ENCODE measurements around the gene ELF1. TPM values are rescaled to one million over a fixed set of nuclear protein-coding genes. Genes with fewer than 3 reads are reported as not detected.
"Not testable (repeated sequence)": the region's sequence is repeated elsewhere in the genome, so short reads cannot be mapped to it uniquely, and the experiment has no call there.

ELF1 gene
- polyA plus RNA-seq, 1 donor, result 48.6 TPM

- DNase-seq, result no peak
Observed at GRCh38 chr13:40983259-40983658, 35.9 kb downstream of the ELF1 start.

GRCh38 chr13:40982772-40983171 lies 36.3 kb downstream of the ELF1 start:
- no peak for DNase-seq

- DNase-seq, result no peak
Observed at GRCh38 chr13:40981949-40982348, 37.2 kb downstream of the ELF1 start.

GRCh38 chr13:40981361-40981760 lies 37.8 kb downstream of the ELF1 start:
- no peak for DNase-seq

GRCh38 chr13:40980461-40980860 lies 38.7 kb downstream of the ELF1 start:
- no peak for DNase-seq

- DNase-seq, result no peak
Observed at GRCh38 chr13:40979232-40979631, 39.9 kb downstream of the ELF1 start.

- DNase-seq, result not testable (repeated sequence)
Observed at GRCh38 chr13:40978109-40978508, 41.0 kb downstream of the ELF1 start.

- DNase-seq, result no peak
Observed at GRCh38 chr13:40975441-40975840, 43.7 kb downstream of the ELF1 start.

GRCh38 chr13:40974460-40975407 lies 44.4 kb downstream of the ELF1 start:
- DNase-seq, result no peak

GRCh38 chr13:40973409-40973808 lies 45.7 kb downstream of the ELF1 start:
- DNase-seq, result no peak

GRCh38 chr13:40971321-40971720 lies 47.8 kb downstream of the ELF1 start:
- no peak for DNase-seq

- no peak for DNase-seq
Observed at GRCh38 chr13:40970803-40971202, 48.3 kb downstream of the ELF1 start.

- DNase-seq, result no peak
Observed at GRCh38 chr13:40969169-40969901, 49.8 kb downstream of the ELF1 start.

GRCh38 chr13:40968416-40969000 lies 50.6 kb downstream of the ELF1 start:
- no peak for DNase-seq

- DNase-seq, result no peak
Observed at GRCh38 chr13:40966298-40966697, 52.8 kb downstream of the ELF1 start.

- DNase-seq, result no peak
Observed at GRCh38 chr13:40963927-40964326, 55.2 kb downstream of the ELF1 start.

GRCh38 chr13:40961826-40962225 lies 57.3 kb downstream of the ELF1 start:
- no peak for DNase-seq

- DNase-seq, result no peak
Observed at GRCh38 chr13:40961214-40961613, 57.9 kb downstream of the ELF1 start.

GRCh38 chr13:40960716-40961115 lies 58.4 kb downstream of the ELF1 start:
- no peak for DNase-seq

GRCh38 chr13:40958655-40959054 lies 60.5 kb downstream of the ELF1 start:
- DNase-seq, result no peak

- DNase-seq, result no peak
Observed at GRCh38 chr13:40946485-40946884, 72.6 kb downstream of the ELF1 start.

GRCh38 chr13:40943073-40943472 lies 76.0 kb downstream of the ELF1 start:
- DNase-seq, result no peak

GRCh38 chr13:40941581-40941980 lies 77.5 kb downstream of the ELF1 start:
- no peak for DNase-seq

Data from left kidney (tissue), 2 donors.